HUES6 (cell line): ENCODE data around the gene SMIM14.
"Not testable (repeated sequence)": the region's sequence is repeated elsewhere in the genome, so short reads cannot be mapped to it uniquely, and the experiment has no call there.

Experiments
- H3K27ac ChIP-seq: 2 replicates; pipeline ENCODE4 v1.7.0; 2013; ENCODE audit warnings: low read depth, mild to moderate bottlenecking, low read length, inconsistent platforms
- H3K27me3 ChIP-seq: 2 replicates; pipeline ENCODE4 v1.6.1; 2013; ENCODE audit warnings: low read length; ENCODE audit not compliant: control insufficient read depth, insufficient read depth
- H3K36me3 ChIP-seq: 2 replicates; pipeline ENCODE4 v1.6.1; 2013; ENCODE audit warnings: low read length; ENCODE audit not compliant: control insufficient read depth, insufficient read depth
- H3K4me1 ChIP-seq: 2 replicates; pipeline ENCODE4 v1.6.1; 2013; ENCODE audit warnings: low read length; ENCODE audit not compliant: control insufficient read depth, insufficient read depth
- H3K4me3 ChIP-seq: 2 replicates; pipeline ENCODE4 v1.5.1; 2013; ENCODE audit warnings: low read depth, low read length
- H3K9ac ChIP-seq: one replicate; pipeline ENCODE4 v1.6.1; 2013; ENCODE audit warnings: mild to moderate bottlenecking, low read length
- H3K9me3 ChIP-seq: 2 replicates; pipeline ENCODE4 v1.6.1; 2013; ENCODE audit warnings: low read depth, low read length; ENCODE audit not compliant: control insufficient read depth, insufficient read depth

The SMIM14 gene

DNA sequence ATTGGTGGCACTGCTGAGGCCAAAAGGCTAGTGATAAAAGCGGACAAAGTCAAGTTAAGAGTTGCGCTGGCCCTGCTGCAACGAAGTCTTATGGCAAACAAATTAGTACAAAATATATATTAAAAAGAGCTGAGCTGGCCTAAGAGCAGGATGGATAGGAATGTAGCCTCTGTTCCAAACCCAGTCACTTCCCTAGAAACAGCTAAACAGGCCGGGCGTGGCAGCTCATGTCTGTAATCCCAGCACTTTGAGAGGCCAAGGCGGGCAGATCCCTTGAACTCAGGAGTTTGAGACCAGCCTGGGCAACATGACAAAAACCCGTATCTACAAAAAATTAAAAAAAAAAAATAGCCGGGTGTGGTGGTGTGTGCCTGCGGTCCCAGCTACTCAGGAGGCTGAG is 79.0 kb downstream of the SMIM14 start:
- no peaks in the 10 kb centered on the region for H3K27me3 ChIP-seq
- no peaks in the 10 kb centered on the region for H3K4me1 ChIP-seq
- H3K9ac ChIP-seq = no peak overlapping the region
- no peak overlapping the region for H3K4me3 ChIP-seq
- no peak overlapping the region for H3K27ac ChIP-seq
- peaks cover 7% of the 10 kb centered on the region; the same call in 1 of the 2 replicates for H3K36me3 ChIP-seq
- H3K9me3 ChIP-seq = no peaks in the 10 kb centered on the region

DNA sequence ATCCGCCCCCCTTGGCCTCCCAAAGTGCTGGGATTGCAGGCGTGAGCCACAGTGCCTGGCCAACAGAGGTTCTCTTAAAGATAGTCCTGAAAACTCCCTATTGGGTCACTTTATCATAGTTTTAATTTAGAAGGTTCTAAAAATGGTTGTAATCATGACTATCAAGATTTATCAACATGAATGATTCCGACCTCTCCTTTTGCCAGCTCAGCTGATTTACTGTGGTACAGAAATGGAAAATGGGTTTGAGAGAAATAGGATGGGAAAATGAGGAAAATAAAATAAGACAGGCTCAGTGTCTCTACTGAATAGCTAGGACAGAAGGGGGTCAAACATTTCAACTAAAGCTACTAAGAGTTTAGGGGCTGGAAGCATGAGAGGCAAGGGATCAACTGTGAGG is 83.2 kb downstream of the SMIM14 start:
- H3K9ac ChIP-seq = no peak overlapping the region
- no peak overlapping the region for H3K27ac ChIP-seq
- H3K4me1 ChIP-seq = no peaks in the 10 kb centered on the region
- no peaks in the 10 kb centered on the region for H3K9me3 ChIP-seq
- H3K4me3 ChIP-seq = no peak overlapping the region
- 0 out of 2 replicates have a peak, but pooled peaks cover 6% of the 10 kb centered on the region for H3K36me3 ChIP-seq
- no peaks in the 10 kb centered on the region for H3K27me3 ChIP-seq

DNA sequence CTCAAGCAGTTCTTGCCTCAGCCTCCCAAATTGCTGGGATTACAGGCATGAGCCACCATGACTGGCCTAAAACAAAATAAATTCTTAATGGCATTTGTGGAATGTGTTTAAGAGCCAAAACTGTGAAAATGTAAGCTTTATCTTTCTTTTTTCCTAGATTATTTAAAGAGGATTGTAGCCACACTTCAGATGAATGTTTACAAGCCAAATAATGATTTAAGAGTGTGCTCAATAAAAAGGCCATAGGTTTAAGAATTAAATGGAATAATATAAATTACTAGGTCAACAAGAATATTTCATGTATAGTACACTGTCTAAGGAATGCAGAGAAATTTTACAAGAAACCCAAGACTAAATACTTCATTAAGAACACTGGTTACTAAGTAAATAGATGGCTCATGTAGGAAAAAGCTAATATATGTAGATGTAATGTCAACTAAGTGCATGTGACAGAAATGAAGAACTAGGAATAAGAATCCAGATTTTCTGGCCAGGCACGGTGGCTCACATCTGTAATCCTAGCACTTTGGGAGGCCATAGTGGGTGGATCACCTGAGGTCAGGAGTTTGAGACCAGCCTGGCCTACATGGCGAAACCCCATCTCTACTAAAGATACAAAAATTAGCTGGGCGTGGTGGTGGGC is 90.1 kb downstream of the SMIM14 start:
- H3K4me1 ChIP-seq = no peaks in the 10 kb centered on the region
- no peaks in the 10 kb centered on the region for H3K9me3 ChIP-seq
- H3K36me3 ChIP-seq = no peaks in the 10 kb centered on the region
- H3K4me3 ChIP-seq = no peak overlapping the region
- H3K27ac ChIP-seq = no peak overlapping the region
- no peaks in the 10 kb centered on the region for H3K27me3 ChIP-seq
- H3K9ac ChIP-seq = no peak overlapping the region

DNA sequence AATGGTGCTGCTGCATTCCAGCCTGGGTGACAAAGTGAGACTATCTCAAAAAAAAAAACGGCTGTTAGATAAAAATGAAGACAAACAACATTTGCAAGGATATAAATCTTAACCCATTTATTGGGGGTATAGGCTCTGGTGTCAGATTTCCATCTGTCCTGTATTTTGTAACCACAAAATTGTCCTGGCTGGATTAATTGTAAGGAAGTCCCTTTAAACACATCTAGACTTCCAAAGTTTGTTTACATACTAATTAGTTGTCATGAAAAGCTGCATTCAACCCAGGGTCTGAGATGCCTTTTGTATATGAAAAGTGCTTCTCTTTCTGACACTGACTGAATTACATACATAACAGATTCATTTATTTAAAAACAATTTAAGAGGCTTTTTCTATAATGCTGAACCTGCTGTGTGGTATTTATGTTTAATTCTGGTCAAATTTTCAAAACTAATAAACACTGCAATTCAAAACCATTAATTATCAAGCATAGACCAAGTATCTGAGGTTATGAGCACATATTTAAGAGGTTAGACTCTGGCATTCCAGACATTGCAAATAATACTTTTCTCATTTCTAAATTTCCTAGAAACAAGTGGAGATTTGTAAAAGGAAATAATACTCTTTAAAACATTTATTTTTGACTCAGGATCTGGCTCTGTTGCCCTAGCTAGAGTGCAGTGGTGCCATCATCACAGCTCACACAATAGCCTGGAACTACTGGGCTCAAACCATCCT is 93.9 kb downstream of the SMIM14 start:
- no peaks in the 10 kb centered on the region for H3K27me3 ChIP-seq
- peaks cover 4% of the 10 kb centered on the region; the same call in 1 of the 2 replicates for H3K4me1 ChIP-seq
- H3K27ac ChIP-seq = no peak overlapping the region
- no peak overlapping the region for H3K9ac ChIP-seq
- no peaks in the 10 kb centered on the region for H3K9me3 ChIP-seq
- no peak overlapping the region for H3K4me3 ChIP-seq
- H3K36me3 ChIP-seq = no peaks in the 10 kb centered on the region

DNA sequence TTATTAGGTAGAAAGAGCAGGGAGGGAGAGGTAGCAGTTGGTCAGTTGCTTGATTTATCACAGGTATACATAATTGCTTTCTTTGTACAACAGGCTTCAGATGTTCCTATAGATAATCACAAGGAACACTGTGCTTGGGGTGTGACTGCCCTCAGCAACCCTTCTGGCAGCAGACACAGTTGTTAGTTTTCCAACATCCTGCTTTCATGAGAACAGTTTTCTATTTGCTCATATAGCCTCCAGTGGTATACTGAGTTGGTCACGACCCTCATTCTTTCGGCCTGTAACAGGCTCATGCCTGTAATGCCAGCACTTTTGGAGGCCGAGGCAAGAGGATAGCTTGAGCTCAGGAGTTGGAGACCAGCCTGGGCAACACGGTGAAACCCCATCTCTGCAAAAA is 94.6 kb downstream of the SMIM14 start:
- not testable (repeated sequence) for H3K9ac ChIP-seq, H3K4me3 ChIP-seq

DNA sequence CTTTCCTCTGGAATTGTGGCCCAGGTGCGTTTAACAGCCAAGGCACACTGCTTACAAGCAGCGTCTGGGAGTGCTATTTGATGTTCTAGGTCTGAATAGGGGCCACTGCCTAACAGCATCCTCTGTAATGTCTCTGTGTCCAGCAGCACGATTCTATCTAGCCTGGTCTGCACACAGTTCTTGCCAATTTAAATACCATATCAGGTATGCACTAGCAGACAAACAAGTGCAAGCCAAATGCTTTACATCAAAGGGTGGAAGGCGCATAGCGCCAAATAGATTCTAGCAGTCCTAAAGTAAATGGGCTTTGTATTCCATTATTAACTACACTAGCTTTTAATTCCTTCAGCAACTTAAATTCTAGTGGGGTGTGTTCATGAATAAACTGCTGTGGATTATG is 95.6 kb downstream of the SMIM14 start:
- Histone ChIP-seq H3K4me1 (peaks cover 4% of the 10 kb centered on the region; the same call in 1 of the 2 replicates), H3K27ac (no peak overlapping the region), H3K27me3 (no peaks in the 10 kb centered on the region), H3K4me3 (no peak overlapping the region), H3K9me3 (no peaks in the 10 kb centered on the region), H3K36me3 (no peaks in the 10 kb centered on the region), H3K9ac (no peak overlapping the region)

More for the DNA sequence above, 94.6 kb downstream of the SMIM14 start:
- not testable (repeated sequence) for H3K36me3 ChIP-seq, H3K9me3 ChIP-seq, H3K27me3 ChIP-seq, H3K27ac ChIP-seq, H3K4me1 ChIP-seq

DNA sequence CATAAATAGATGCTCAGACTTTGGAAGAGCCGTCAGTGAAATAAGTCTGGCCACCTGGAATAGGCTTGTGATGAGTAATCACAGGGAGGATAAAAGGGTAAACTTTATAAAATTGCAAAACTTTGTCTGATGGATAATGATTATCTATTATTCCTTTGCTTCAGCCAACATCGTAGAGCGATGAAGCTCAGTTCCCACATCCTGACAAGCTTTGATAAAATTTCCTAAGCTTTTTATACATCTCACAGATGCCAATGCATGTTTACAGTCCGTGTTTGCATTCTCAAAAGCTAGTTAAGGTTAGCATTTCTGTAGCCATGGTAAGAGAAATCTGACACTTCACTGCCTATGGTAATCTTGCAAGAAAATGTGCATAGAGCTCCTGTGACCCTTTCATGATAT is 96.1 kb downstream of the SMIM14 start:
- Histone ChIP-seq H3K27me3 (no peaks in the 10 kb centered on the region), H3K4me1 (peaks cover 4% of the 10 kb centered on the region; the same call in 1 of the 2 replicates), H3K27ac (no peak overlapping the region), H3K36me3 (no peaks in the 10 kb centered on the region), H3K9me3 (no peaks in the 10 kb centered on the region), H3K9ac (no peak overlapping the region), H3K4me3 (no peak overlapping the region)

DNA sequence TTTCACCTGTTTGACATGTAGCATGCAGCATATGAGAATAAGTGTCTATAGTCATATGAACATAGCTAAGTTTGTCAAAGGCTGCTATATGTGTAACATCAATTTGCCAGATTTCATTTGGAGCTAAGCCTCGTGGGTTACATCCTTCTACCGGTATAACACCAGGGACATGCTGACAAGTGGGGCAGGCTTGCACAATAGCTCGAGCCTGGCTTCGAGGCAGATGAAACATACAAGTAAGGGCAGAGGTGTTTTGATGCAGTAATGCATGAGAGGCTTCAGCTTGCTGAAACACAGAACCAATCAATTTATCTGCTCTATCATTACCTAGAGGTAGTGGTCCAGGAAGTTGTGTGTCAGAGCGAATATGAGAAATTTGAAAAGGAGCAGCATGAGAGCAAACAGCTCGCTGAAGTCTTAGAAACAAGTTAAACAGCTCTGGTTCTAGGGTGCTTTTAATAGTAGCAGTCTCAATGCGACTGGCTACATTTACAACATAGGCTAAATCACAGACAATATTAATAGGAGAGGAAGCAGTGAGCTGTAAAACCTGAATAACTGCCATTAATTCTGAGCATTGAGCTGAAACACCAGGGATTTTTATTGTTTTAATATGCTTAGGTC is 96.6 kb downstream of the SMIM14 start:
- H3K27ac ChIP-seq = no peak overlapping the region
- peaks cover 4% of the 10 kb centered on the region; the same call in 1 of the 2 replicates for H3K4me1 ChIP-seq
- 0 out of 2 replicates have a peak, but pooled peaks cover under 1% of the 10 kb centered on the region for H3K36me3 ChIP-seq
- no peaks in the 10 kb centered on the region for H3K9me3 ChIP-seq
- H3K9ac ChIP-seq = no peak overlapping the region
- H3K4me3 ChIP-seq = no peak overlapping the region
- H3K27me3 ChIP-seq = no peaks in the 10 kb centered on the region

DNA sequence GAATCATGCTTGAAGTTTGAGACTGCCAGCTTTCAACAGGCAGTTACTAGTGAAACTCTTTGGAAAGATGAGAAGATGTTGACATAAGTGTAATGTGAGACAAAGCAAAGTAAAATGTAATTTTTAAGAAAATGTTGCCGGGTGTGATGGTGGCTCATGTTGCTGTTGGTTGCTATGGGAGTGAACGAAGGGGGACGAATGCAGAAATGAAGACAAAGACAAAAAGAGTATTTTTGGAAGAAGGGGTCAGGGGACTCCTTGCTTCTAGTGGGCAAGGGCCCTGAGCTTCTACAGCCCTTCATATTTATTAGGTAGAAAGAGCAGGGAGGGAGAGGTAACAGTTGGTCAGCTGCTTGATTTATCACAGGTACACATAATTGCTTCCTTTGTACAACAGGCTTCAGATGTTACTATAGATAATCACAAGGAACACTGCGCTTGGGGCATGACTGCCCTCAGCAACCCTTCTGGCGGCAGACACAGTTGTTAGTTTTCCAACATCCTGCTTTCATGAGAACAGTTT is 99.5 kb downstream of the SMIM14 start:
- peaks cover 14% of the 10 kb centered on the region for H3K36me3 ChIP-seq
- no peaks in the 10 kb centered on the region for H3K27me3 ChIP-seq
- H3K9ac ChIP-seq = no peak overlapping the region
- no peak overlapping the region for H3K4me3 ChIP-seq
- H3K27ac ChIP-seq = no peak overlapping the region
- no peaks in the 10 kb centered on the region for H3K9me3 ChIP-seq
- H3K4me1 ChIP-seq = peaks cover 4% of the 10 kb centered on the region; the same call in 1 of the 2 replicates

DNA sequence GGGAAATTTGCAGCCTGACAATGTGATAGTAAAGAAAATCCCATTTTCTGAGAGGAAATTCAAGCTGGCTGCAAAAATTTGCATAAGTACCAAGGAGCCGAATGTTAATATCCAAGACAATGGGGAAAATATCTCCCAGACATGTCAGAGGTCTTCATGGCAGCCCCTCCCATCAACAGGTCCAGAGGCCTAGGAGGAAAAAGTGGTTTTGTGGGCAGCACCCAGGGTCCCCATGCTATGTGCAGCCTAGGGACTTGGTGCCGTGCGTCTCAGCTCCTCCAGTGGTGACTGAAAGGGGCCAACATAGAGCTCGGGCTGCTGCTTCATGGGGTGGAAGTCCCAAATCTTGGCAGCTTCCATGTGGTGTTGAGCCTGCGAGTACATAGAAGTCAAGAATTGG is 105.1 kb downstream of the SMIM14 start:
- Histone ChIP-seq H3K36me3 (peaks cover 56% of the 10 kb centered on the region), H3K27me3 (no peaks in the 10 kb centered on the region), H3K9ac (no peak overlapping the region), H3K4me1 (no peaks in the 10 kb centered on the region), H3K4me3 (no peak overlapping the region), H3K27ac (no peak overlapping the region), H3K9me3 (peaks cover 39% of the 10 kb centered on the region)

DNA sequence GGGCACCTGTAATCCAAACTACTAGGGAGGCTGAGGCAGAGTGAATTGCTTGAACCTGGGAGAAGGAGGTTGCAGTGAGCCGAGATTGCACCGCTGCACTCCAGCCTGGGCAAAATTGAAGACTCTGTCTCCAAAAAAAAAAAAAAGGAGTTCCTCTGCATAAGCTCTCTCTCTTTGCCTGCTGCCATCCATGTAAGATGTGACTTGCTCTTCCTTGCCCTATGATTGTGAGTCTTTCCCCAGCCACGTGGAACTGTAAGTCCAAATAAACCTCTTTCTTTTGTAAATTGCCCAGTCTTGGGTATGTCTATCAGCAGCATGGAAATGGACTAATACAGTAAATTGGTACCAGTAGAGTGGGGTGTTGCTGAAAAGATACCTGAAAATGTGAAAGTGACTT is 106.4 kb downstream of the SMIM14 start:
- H3K36me3 ChIP-seq = peaks cover 56% of the 10 kb centered on the region
- H3K9ac ChIP-seq, H3K27ac ChIP-seq, H3K4me3 ChIP-seq, H3K27me3 ChIP-seq, H3K4me1 ChIP-seq: not testable (repeated sequence)
- peaks cover 39% of the 10 kb centered on the region for H3K9me3 ChIP-seq
